Measurements from ENCODE around the gene DOCK2.

DOCK2 gene

GRCh38 chr5:170010595-170010994, 373.5 kb downstream of the DOCK2 start:
- Histone ChIP-seq H3K36me3 (ENCODE audit: insufficient read depth, low read length) (peaks cover 16% of the 10 kb centered on the region; the same call in 1 of the 2 replicates), H2AFZ (ENCODE audit: low read length) (no peak overlapping the region), H3K4me2 (ENCODE audit: low read depth, low read length, poor library complexity, severe bottlenecking) (no peak overlapping the region), H3K9me2 (replicated peaks; ENCODE audit: low read depth, low read length) (no peaks in the 10 kb centered on the region), H3K4me1 (ENCODE audit: insufficient read depth, low read length, poor library complexity, severe bottlenecking) (no peaks in the 10 kb centered on the region), H3K9ac (ENCODE audit: low read depth, low read length, poor library complexity, severe bottlenecking) (no peak overlapping the region), H3K79me2 (ENCODE audit: insufficient read depth, low read length) (no peaks in the 10 kb centered on the region), H3K4me3 (ENCODE audit: low read length, poor library complexity, severe bottlenecking) (no peak overlapping the region), H3K9me3 (ENCODE audit: insufficient read depth, low read depth, low read length) (no peaks in the 10 kb centered on the region), H3F3A (ENCODE audit: low read depth) (no peaks in the 10 kb centered on the region), H4K20me1 (ENCODE audit: insufficient read depth, low read length, poor library complexity, severe bottlenecking) (no peaks in the 10 kb centered on the region), H3K27me3 (ENCODE audit: insufficient read depth, low read length, poor library complexity, severe bottlenecking) (no peaks in the 10 kb centered on the region)
- TF ChIP-seq, protein P1, sequence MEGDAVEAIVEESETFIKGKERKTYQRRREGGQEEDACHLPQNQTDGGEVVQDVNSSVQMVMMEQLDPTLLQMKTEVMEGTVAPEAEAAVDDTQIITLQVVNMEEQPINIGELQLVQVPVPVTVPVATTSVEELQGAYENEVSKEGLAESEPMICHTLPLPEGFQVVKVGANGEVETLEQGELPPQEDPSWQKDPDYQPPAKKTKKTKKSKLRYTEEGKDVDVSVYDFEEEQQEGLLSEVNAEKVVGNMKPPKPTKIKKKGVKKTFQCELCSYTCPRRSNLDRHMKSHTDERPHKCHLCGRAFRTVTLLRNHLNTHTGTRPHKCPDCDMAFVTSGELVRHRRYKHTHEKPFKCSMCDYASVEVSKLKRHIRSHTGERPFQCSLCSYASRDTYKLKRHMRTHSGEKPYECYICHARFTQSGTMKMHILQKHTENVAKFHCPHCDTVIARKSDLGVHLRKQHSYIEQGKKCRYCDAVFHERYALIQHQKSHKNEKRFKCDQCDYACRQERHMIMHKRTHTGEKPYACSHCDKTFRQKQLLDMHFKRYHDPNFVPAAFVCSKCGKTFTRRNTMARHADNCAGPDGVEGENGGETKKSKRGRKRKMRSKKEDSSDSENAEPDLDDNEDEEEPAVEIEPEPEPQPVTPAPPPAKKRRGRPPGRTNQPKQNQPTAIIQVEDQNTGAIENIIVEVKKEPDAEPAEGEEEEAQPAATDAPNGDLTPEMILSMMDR (conservative IDR thresholded peaks at IDR 0.05; ENCODE audit: low read length), result no peak
- no peak for TF ChIP-seq EZH2phosphoT487 (IDR thresholded peaks at IDR 0.05; ENCODE audit: borderline replicate concordance)

DNA sequence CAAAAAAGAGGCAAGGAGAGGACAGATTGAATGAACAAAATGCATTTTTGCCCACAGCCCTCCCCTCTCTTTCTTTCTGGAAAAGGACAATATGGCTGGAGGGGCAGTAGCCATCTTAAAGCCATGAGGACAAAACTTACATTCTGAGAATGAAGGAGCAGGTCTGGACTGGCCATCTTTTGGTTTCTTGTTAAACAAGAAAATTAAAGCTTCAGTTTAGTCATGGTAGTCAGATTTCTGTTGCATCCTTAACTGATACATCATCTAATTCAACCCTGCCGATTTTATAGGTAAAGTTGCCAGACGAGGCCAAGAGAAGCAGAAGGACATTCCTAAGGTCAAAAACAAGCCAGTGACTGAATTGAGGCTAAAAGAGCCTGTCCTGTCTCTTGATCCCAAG, 374.7 kb downstream of the DOCK2 start:
- Histone ChIP-seq H3K4me3 (ENCODE audit: low read length, poor library complexity, severe bottlenecking) (no peak overlapping the region), H3K4me2 (ENCODE audit: low read depth, low read length, poor library complexity, severe bottlenecking) (no peak overlapping the region), H2AFZ (ENCODE audit: low read length) (no peak overlapping the region), H3K79me2 (ENCODE audit: insufficient read depth, low read length) (no peaks in the 10 kb centered on the region), H3F3A (ENCODE audit: low read depth) (no peaks in the 10 kb centered on the region), H3K27me3 (ENCODE audit: insufficient read depth, low read length, poor library complexity, severe bottlenecking) (no peaks in the 10 kb centered on the region), H4K20me1 (ENCODE audit: insufficient read depth, low read length, poor library complexity, severe bottlenecking) (no peaks in the 10 kb centered on the region), H3K9me2 (replicated peaks; ENCODE audit: low read depth, low read length) (no peaks in the 10 kb centered on the region), H3K9me3 (ENCODE audit: insufficient read depth, low read depth, low read length) (no peaks in the 10 kb centered on the region), H3K9ac (ENCODE audit: low read depth, low read length, poor library complexity, severe bottlenecking) (no peak overlapping the region), H3K4me1 (ENCODE audit: insufficient read depth, low read length, poor library complexity, severe bottlenecking) (no peaks in the 10 kb centered on the region), H3K36me3 (ENCODE audit: insufficient read depth, low read length) (peaks cover 16% of the 10 kb centered on the region; the same call in 1 of the 2 replicates)
- TF ChIP-seq EZH2phosphoT487 (IDR thresholded peaks at IDR 0.05; ENCODE audit: borderline replicate concordance), result no peak
- TF ChIP-seq, protein P1 (conservative IDR thresholded peaks at IDR 0.05; ENCODE audit: low read length), result no peak

GRCh38 chr5:170012622-170013021, 375.5 kb downstream of the DOCK2 start:
- Histone ChIP-seq H3K9me2 (replicated peaks; ENCODE audit: low read depth, low read length) (no peaks in the 10 kb centered on the region), H3K9ac (ENCODE audit: low read depth, low read length, poor library complexity, severe bottlenecking) (no peak overlapping the region)

More at GRCh38 chr5:170012622-170013021, 375.5 kb downstream of the DOCK2 start:
- Histone ChIP-seq H3K4me2 (ENCODE audit: low read depth, low read length, poor library complexity, severe bottlenecking) (no peak overlapping the region), H2AFZ (ENCODE audit: low read length) (no peak overlapping the region), H3K4me1 (ENCODE audit: insufficient read depth, low read length, poor library complexity, severe bottlenecking) (no peaks in the 10 kb centered on the region), H4K20me1 (ENCODE audit: insufficient read depth, low read length, poor library complexity, severe bottlenecking) (no peaks in the 10 kb centered on the region), H3K79me2 (ENCODE audit: insufficient read depth, low read length) (no peaks in the 10 kb centered on the region), H3K27me3 (ENCODE audit: insufficient read depth, low read length, poor library complexity, severe bottlenecking) (no peaks in the 10 kb centered on the region), H3K36me3 (ENCODE audit: insufficient read depth, low read length) (peaks cover 16% of the 10 kb centered on the region; the same call in 1 of the 2 replicates), H3K4me3 (ENCODE audit: low read length, poor library complexity, severe bottlenecking) (no peak overlapping the region), H3K9me3 (ENCODE audit: insufficient read depth, low read depth, low read length) (no peaks in the 10 kb centered on the region), H3F3A (ENCODE audit: low read depth) (no peaks in the 10 kb centered on the region)
- TF ChIP-seq, protein P1 (conservative IDR thresholded peaks at IDR 0.05; ENCODE audit: low read length), result no peak
- TF ChIP-seq EZH2phosphoT487 (IDR thresholded peaks at IDR 0.05; ENCODE audit: borderline replicate concordance), result no peak

Data from Loucy (cell line).